Endothelial cell of umbilical vein (primary cell): ENCODE measurements around the gene MYCBP. TPM values are rescaled to one million over a fixed set of nuclear protein-coding genes. Genes with fewer than 3 reads are reported as not detected.

Source experiments
- BruUV-seq: library from RNA; stranded (reverse); fragments of 400-500 nt; replicated peaks from 2 replicates; lab custom pipeline; 2021; lab: Mats Ljungman, UMichigan
- CTCF ChIA-PET: fragments of 300-600, 350-600 bp; sonication (Branson Sonifier 250); formaldehyde crosslinking; loops from one replicate; lab custom pipeline; 2021; ENCODE audit warnings: antibody characterized with exemption, inconsistent platforms; lab: Charles Lee
- POLR2A ChIA-PET: fragments of 300-600, 350-600 bp; sonication (Branson Sonifier 250); formaldehyde crosslinking; loops from one replicate; lab custom pipeline; 2021; ENCODE audit warnings: antibody characterized with exemption, inconsistent platforms; lab: Charles Lee
- DNase-seq: peaks from one replicate; pipeline ENCODE4 v3.0.0-alpha.2; 2011; ENCODE audit warnings: low read depth, low spot score
- FAIRE-seq: peaks from 2 replicates; lab custom pipeline; 2011; peaks lifted over from hg19 to GRCh38; lab: Jason Lieb, UNC
- H2AFZ ChIP-seq: 2 replicates; pipeline ENCODE4 v1.6.0; 2012; ENCODE audit warnings: low read depth, low read length, control low read depth, inconsistent platforms
- H3K27ac ChIP-seq: 2 replicates; pipeline ENCODE4 v1.5.1; 2011; ENCODE audit warnings: low read depth, mild to moderate bottlenecking, control low read depth, low read length, moderate library complexity; ENCODE audit not compliant: insufficient read depth
- H3K27me3 ChIP-seq, 2 experiments: 2 replicates each; pipeline versions ENCODE4 v1.6.0 to v1.6.1; 2011; ENCODE audit warnings: low read length in 2 of 2, mixed read lengths in 1 of 2; ENCODE audit not compliant: control insufficient read depth in 2 of 2, insufficient read depth in 2 of 2
- H3K36me3 ChIP-seq, 2 experiments: 2 replicates in 1 of 2; 3 replicates in 1 of 2; pipeline ENCODE4 v1.5.1; 2011; ENCODE audit warnings: low read length in 2 of 2, mild to moderate bottlenecking in 1 of 2, moderate library complexity in 1 of 2; ENCODE audit not compliant: control insufficient read depth in 2 of 2, insufficient read depth in 2 of 2; ENCODE audit errors: extremely low read depth in 1 of 2
- H3K4me1 ChIP-seq: 3 replicates; pipeline ENCODE4 v1.5.1; 2011; ENCODE audit warnings: mild to moderate bottlenecking, low read length; ENCODE audit not compliant: control insufficient read depth, insufficient read depth; ENCODE audit errors: extremely low read depth
- H3K4me2 ChIP-seq: 2 replicates; pipeline ENCODE4 v1.6.1; 2011; ENCODE audit warnings: low read length, control low read depth, mixed read lengths; ENCODE audit not compliant: insufficient read depth
- H3K4me3 ChIP-seq, 3 experiments: fragments of 200-600 bp in 1 of 3; sonication (generic), shearing (Covaris generic) in 1 of 3; replicated peaks in 1 of 3; 2 replicates each; pipeline ENCODE4 v1.5.1; 2011 to 2016; ENCODE audit warnings: control low read depth in 3 of 3, low read length in 3 of 3, mild to moderate bottlenecking in 2 of 3, inconsistent platforms in 1 of 3, low read depth in 1 of 3, moderate library complexity in 1 of 3; ENCODE audit not compliant: insufficient read depth in 1 of 3
- H3K79me2 ChIP-seq: 2 replicates; pipeline ENCODE4 v1.6.0; 2012; ENCODE audit warnings: low read length, inconsistent platforms; ENCODE audit not compliant: control insufficient read depth, insufficient read depth
- H3K9ac ChIP-seq: replicated peaks from 2 replicates; pipeline ENCODE3; 2011; ENCODE audit warnings: low read length, control low read depth; ENCODE audit not compliant: insufficient read depth; ENCODE audit errors: extremely low read depth
- H3K9me1 ChIP-seq: replicated peaks from 3 replicates; pipeline ENCODE4 v1.6.0; 2011; ENCODE audit warnings: mild to moderate bottlenecking, low read length; ENCODE audit not compliant: control insufficient read depth, insufficient read depth; ENCODE audit errors: extremely low read depth
- H3K9me3 ChIP-seq: replicated peaks from 2 replicates; pipeline ENCODE4 v1.5.1; 2012; ENCODE audit warnings: low read length, inconsistent platforms; ENCODE audit not compliant: control insufficient read depth, insufficient read depth
- H4K20me1 ChIP-seq: replicated peaks from 2 replicates; pipeline ENCODE3; 2011; ENCODE audit warnings: mild to moderate bottlenecking, low read length; ENCODE audit not compliant: control insufficient read depth, insufficient read depth; ENCODE audit errors: extremely low read depth
- EZH2 ChIP-seq: IDR thresholded peaks from 2 replicates; pipeline ENCODE4 v1.6.1; 2012; ENCODE audit warnings: borderline replicate concordance, low read depth, mild to moderate bottlenecking, moderate library complexity, low read length, inconsistent platforms; ENCODE audit not compliant: severe bottlenecking
- FOS ChIP-seq: IDR thresholded peaks from 2 replicates; pipeline ENCODE4 v1.6.1; 2011; ENCODE audit warnings: mild to moderate bottlenecking, low read length, moderate library complexity, borderline replicate concordance; ENCODE audit not compliant: insufficient read depth
- GATA2 ChIP-seq: IDR thresholded peaks from 2 replicates; pipeline ENCODE4 v1.7.0; 2011; ENCODE audit warnings: low read depth, mild to moderate bottlenecking, moderate library complexity, mixed read lengths, low read length; ENCODE audit not compliant: insufficient read length, insufficient read depth
- JUN ChIP-seq: IDR thresholded peaks from 2 replicates; pipeline ENCODE4 v1.6.1; 2011; ENCODE audit warnings: borderline replicate concordance, low read depth; ENCODE audit not compliant: insufficient read length, insufficient read depth
- MYC ChIP-seq: IDR thresholded peaks from one replicate; pipeline ENCODE4 v1.6.1; 2011; ENCODE audit warnings: mild to moderate bottlenecking, low read depth, low read length
- POLR2A ChIP-seq: IDR thresholded peaks from 2 replicates; pipeline ENCODE4 v1.6.1; 2012; ENCODE audit warnings: low read depth, mild to moderate bottlenecking, control low read depth, low read length
- POLR2AphosphoS5 ChIP-seq: IDR thresholded peaks from 2 replicates; pipeline ENCODE4 v1.6.1; 2012; ENCODE audit warnings: low read depth, mild to moderate bottlenecking, control low read depth, low read length, moderate library complexity; ENCODE audit not compliant: insufficient read depth
- dilution Hi-C: fragments of 300-500 bp; cut with MboI; formaldehyde crosslinking; loops from one replicate; pipeline ENCODE4 v1.15.0; 2019; ENCODE audit warnings: low sequenced_read_pairs; ENCODE audit not compliant: extremely low pct_ligation_motif_present
- intact Hi-C: fragments of 100-400 bp; cut with micrococcal nuclease; formaldehyde crosslinking; loops from one replicate; pipeline ENCODE4 v1.10.0; 2022
- polyA plus RNA-seq, 4 experiments: library from polyadenylated mRNA; depleted of rRNA in 3 of 4; stranded (reverse) in 3 of 4; unstranded in 1 of 4; fragments of >200 nt; gene quantifications; 2 replicates each; pipeline versions ENCODE4 v1.2.1 to v1.2.3, GENCODE V29; 2011 to 2012; ENCODE audit warnings: missing spikeins in 1 of 4
- total RNA-seq: library from RNA; stranded (reverse); gene quantifications from 2 replicates; pipeline ENCODE4 v1.2.3, GENCODE V29; 2021
- TF ChIP-seq, protein P1 (sequence below), 2 donors: IDR thresholded peaks; 1 replicate in 1 of 2; 2 replicates in 1 of 2; pipeline ENCODE4 v1.5.1; 2011; ENCODE audit warnings: low read length in 2 of 2, mild to moderate bottlenecking in 2 of 2, moderate library complexity in 2 of 2, control low read depth in 1 of 2, inconsistent platforms in 1 of 2, low read depth in 1 of 2; ENCODE audit not compliant: insufficient read depth in 1 of 2; ENCODE audit errors: extremely low read depth in 1 of 2
- TF ChIP-seq, protein P2 (sequence below): IDR thresholded peaks from 2 replicates; pipeline ENCODE4 v1.6.1; 2011; ENCODE audit not compliant: insufficient read depth, insufficient read length

MYCBP gene
- total and polyA plus RNA-seq, 2 donors (not counting 3 experiments of a cell fraction or from before 2014, with no cell fraction given) = 9.5 to 23.1 TPM

DNA sequence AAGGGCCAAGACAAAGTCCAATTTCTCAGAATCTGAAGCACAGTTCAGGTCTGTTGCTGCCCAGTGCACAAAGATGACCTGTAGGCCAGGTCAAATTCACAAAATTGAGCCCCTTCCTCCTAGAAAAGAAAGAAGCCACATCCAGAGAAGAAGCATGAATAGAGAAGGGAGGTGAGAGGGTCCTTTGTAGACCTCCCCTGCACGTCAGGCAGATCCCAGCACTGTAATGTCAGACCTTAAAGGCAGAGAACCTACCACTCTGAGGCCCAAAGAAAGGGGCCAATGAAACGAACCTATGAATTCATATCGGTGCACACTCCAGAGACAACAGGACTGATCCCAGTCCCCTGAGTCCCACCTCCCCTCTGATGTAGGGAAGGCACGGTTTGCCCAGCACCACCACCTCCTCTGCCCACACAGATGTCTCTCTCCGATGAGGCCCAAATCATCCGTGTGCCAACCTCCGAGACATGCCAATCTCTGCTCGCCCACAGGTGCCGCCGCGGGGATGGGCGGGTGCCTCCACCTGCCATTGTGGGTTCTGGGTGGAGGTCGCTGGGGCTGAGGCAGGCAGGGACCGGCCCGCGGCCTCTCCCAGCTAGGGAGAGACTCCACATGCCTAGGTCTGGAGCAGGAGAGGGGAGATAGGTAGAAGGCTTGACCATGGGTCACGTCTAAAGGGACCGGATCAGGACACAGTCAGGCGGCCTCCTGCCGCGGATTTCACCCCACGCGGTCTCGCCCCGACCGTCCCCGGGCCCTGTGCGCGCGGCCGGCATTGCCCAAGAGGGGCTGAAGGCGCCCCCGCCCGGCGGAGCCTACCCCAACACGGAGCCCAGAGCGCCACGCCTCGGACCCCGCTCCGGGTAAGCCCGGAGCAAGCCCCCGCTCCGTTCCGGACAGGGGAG is 55.6 kb downstream of the MYCBP start:
- no peaks in the 10 kb centered on the region for H3K36me3 ChIP-seq
- no peaks in the 10 kb centered on the region for H3K9me3 ChIP-seq
- TF ChIP-seq POLR2AphosphoS5 (no peak), MYC (no peak), GATA2 (no peak), JUN (no peak), POLR2A (no peak), EZH2 (no peak), FOS (no peak)
- TF ChIP-seq, protein P1, sequence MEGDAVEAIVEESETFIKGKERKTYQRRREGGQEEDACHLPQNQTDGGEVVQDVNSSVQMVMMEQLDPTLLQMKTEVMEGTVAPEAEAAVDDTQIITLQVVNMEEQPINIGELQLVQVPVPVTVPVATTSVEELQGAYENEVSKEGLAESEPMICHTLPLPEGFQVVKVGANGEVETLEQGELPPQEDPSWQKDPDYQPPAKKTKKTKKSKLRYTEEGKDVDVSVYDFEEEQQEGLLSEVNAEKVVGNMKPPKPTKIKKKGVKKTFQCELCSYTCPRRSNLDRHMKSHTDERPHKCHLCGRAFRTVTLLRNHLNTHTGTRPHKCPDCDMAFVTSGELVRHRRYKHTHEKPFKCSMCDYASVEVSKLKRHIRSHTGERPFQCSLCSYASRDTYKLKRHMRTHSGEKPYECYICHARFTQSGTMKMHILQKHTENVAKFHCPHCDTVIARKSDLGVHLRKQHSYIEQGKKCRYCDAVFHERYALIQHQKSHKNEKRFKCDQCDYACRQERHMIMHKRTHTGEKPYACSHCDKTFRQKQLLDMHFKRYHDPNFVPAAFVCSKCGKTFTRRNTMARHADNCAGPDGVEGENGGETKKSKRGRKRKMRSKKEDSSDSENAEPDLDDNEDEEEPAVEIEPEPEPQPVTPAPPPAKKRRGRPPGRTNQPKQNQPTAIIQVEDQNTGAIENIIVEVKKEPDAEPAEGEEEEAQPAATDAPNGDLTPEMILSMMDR (IDR thresholded peaks at IDR 0.05; ENCODE audit: extremely low read depth in 1 of 2, insufficient read depth in 1 of 2, low read depth in 1 of 2, low read length in 2 of 2) = no peak
- TF ChIP-seq, protein P2, sequence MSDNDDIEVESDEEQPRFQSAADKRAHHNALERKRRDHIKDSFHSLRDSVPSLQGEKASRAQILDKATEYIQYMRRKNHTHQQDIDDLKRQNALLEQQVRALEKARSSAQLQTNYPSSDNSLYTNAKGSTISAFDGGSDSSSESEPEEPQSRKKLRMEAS = no peak
- intact Hi-C loops = loop anchor here (1.0 to 5.0 kb wide), 3 partner anchors 90 to 790 kb away; no protein-coding TSS in a partner anchor
- H2AFZ ChIP-seq = no peak overlapping the region
- no peak overlapping the region for H3K9ac ChIP-seq
- DNase-seq (no peak), FAIRE-seq (no peak)
- no peak overlapping the region for H3K27ac ChIP-seq
- H3K79me2 ChIP-seq = no peaks in the 10 kb centered on the region
- BruUV-seq = no TSS peak
- H3K4me3 ChIP-seq = no peak overlapping the region
- CTCF ChIA-PET = interaction anchor here (1.5 to 3.8 kb wide), 2 partner anchors 18 to 208 kb away, joined by 4 to 15 read pairs; no protein-coding TSS in a partner anchor
- peak overlapping the region; percentile 15 for H3K4me2 ChIP-seq
- no peaks in the 10 kb centered on the region for H4K20me1 ChIP-seq
- H3K4me1 ChIP-seq = peaks cover 4% of the 10 kb centered on the region
- no peaks in the 10 kb centered on the region for H3K9me1 ChIP-seq
- dilution Hi-C loops = no loop called here
- POLR2A ChIA-PET = no interaction called here
- H3K27me3 ChIP-seq = peaks cover 43 to 67% of the 10 kb centered on the region in 2 experiments
